Activated naive CD8-positive, alpha-beta T cell treated with anti-CD3 and anti-CD28 coated beads, Interleukin-2, amount 50 U/mL, for 24 hours (primary cell): ENCODE measurements around the gene DNASE1L2.
"Not testable (repeated sequence)": the region's sequence is repeated elsewhere in the genome, so short reads cannot be mapped to it uniquely, and the experiment has no call there.

ENCODE experiments used
- ATAC-seq: fragments of 150-1000 bp; cut with Tn5 transposase; one replicate; pipeline ENCODE4 v1.10.0; 2021
- DNase-seq: peaks from one replicate; pipeline ENCODE4 v3.0.0; 2021
- H3K27ac Mint-ChIP-seq: one replicate; pipeline ENCODE4 v1.8.0; 2021; ENCODE audit warnings: mild to moderate bottlenecking, mixed read lengths
- H3K27me3 Mint-ChIP-seq: one replicate; pipeline ENCODE4 v1.8.0; 2021; ENCODE audit warnings: mixed read lengths
- H3K36me3 Mint-ChIP-seq: one replicate; pipeline ENCODE4 v1.8.0; 2021; ENCODE audit warnings: low read depth, mixed read lengths
- H3K4me1 Mint-ChIP-seq: one replicate; pipeline ENCODE4 v1.8.0; 2021; ENCODE audit warnings: mixed read lengths
- H3K4me3 Mint-ChIP-seq: one replicate; pipeline ENCODE4 v1.8.0; 2021; ENCODE audit warnings: mild to moderate bottlenecking, moderate library complexity, mixed read lengths
- H3K9me3 Mint-ChIP-seq: one replicate; pipeline ENCODE4 v1.8.0; 2021; ENCODE audit warnings: mixed read lengths

DNASE1L2 gene

DNA sequence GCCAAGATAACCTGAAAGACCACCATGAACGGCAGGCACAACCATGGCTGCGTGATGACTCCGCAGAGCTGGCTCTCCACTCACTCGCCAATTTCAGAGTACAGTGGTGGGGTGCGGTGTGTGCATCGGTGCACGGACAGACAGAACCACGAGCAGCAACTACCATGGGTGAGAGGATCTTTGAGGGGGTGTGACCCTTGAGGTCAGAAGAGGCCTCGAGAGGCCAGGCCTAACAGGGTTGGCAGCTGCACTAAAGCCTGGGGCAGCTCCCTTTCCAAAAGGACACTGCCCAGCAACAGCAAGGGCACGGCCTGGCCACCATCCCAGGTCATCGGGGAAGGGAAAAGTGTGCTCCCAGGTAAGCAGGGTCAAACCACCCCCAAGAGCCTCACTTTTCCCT is 17.0 kb downstream of the DNASE1L2 start:
- Mint-ChIP-seq H3K27ac (no peak overlapping the region), H3K9me3 (no peaks in the 10 kb centered on the region), H3K36me3 (peaks cover 51% of the 10 kb centered on the region), H3K27me3 (no peaks in the 10 kb centered on the region), H3K4me1 (peaks cover 15% of the 10 kb centered on the region), H3K4me3 (peak overlapping the region; percentile 32)
- ATAC-seq (no peak), DNase-seq (no peak)

DNA sequence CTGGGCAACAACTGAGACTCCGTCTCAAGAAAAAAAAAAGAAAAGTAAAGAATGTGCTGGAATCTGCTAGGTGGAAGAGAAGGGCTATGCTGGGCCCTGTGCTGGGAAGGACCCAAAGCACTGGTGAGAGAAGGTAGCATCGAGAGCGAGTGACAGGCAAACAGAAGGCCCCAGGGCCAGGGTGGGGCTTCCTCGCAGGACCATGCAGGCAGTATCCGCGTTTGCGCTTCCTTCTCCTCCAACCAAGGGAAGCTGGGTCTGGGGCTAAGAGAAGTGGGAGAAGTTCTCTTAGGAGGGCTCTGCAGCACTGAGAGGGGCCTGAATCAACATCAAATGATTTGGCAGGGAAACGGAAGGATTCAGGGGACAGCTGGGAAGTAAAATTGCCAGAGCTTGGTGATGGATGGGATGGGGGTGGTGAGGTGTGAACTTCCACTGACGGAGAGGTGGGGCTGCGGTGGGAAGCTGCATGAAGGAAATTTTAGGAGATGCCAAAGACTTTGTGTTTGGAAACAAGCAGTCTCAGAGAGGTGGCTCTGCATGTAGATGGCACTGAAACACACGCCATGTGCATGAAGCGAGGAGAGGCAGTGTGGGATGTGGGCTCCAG is 20.4 kb downstream of the DNASE1L2 start:
- no peak for ATAC-seq
- Mint-ChIP-seq H3K4me3 (no peak overlapping the region), H3K4me1 (peaks cover 7% of the 10 kb centered on the region), H3K27ac (peak overlapping the region; percentile 27), H3K9me3 (no peaks in the 10 kb centered on the region), H3K36me3 (peaks cover 65% of the 10 kb centered on the region), H3K27me3 (no peaks in the 10 kb centered on the region)
- no peak for DNase-seq

DNA sequence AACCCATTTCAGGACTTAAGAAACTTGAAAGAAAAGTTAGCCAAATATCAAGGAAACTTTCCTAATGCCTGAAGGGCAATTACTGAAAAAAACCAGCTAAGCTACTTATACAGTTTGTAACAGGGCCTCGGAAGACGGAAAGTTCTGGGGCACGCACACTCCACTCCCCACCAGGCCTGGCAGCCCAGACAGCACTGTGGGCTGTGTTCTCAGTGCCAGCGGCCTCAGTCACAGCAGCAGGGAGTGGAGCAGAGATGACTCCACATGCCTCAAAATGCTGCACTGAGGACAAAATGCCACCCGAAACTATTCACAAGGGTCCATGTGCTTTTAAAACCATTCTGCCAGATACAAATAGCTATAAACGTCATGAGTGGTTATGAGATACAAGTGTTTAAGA is 21.5 kb downstream of the DNASE1L2 start:
- no peak overlapping the region for H3K4me3 Mint-ChIP-seq
- no peaks in the 10 kb centered on the region for H3K9me3 Mint-ChIP-seq
- H3K27ac Mint-ChIP-seq, result no peak overlapping the region
- no peaks in the 10 kb centered on the region for H3K27me3 Mint-ChIP-seq
- no peak for DNase-seq
- H3K36me3 Mint-ChIP-seq, result peaks cover 72% of the 10 kb centered on the region
- H3K4me1 Mint-ChIP-seq, result peaks cover 3% of the 10 kb centered on the region
- no peak for ATAC-seq

DNA sequence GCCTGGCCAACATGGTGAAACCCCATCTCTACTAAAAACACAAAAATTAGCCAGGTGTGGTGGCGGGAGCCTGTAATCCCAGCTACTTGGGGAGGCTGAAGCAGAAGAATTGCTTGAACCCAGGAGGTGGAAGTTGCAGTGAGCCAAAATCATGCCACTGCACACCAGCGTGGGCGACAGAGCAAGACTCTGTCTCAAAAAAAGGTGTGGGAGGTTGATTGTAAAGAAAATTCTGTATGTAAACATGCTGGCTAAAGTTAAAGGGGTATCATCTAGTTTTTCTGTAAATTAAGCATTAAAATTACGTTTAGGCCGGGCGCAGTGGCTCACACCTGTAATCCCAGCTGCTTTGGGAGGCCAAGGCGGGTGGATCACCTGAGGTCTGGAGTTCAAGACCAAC is 22.3 kb downstream of the DNASE1L2 start:
- not testable (repeated sequence) for ATAC-seq, H3K27me3 Mint-ChIP-seq, H3K9me3 Mint-ChIP-seq, DNase-seq, H3K4me3 Mint-ChIP-seq, H3K27ac Mint-ChIP-seq, H3K4me1 Mint-ChIP-seq
- H3K36me3 Mint-ChIP-seq, result peaks cover 68% of the 10 kb centered on the region

DNA sequence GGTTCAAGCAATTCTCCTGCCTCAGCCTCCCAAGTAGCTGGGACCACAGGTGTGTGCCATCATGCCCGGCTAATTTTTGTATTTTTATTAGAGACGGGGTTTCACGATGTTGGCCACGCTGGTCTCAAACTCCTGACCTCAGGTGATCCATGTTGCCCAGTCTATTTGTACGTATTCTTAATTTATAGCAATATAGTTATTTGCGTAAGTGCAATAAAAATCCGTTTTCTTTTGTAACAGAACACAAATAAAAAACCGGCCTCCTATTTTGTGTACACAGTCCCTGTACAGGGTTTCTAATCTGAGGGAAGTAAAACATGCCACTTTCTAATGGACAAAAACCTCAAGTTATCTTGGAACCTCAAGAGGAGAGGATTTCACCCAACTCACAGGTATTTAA is 24.0 kb downstream of the DNASE1L2 start:
- DNase-seq (no peak), ATAC-seq (no peak)
- H3K27me3 Mint-ChIP-seq, result no peaks in the 10 kb centered on the region
- no peaks in the 10 kb centered on the region for H3K9me3 Mint-ChIP-seq
- H3K4me3 Mint-ChIP-seq, result no peak overlapping the region
- H3K4me1 Mint-ChIP-seq, result peaks cover 16% of the 10 kb centered on the region
- peaks cover 73% of the 10 kb centered on the region for H3K36me3 Mint-ChIP-seq
- no peak overlapping the region for H3K27ac Mint-ChIP-seq

DNA sequence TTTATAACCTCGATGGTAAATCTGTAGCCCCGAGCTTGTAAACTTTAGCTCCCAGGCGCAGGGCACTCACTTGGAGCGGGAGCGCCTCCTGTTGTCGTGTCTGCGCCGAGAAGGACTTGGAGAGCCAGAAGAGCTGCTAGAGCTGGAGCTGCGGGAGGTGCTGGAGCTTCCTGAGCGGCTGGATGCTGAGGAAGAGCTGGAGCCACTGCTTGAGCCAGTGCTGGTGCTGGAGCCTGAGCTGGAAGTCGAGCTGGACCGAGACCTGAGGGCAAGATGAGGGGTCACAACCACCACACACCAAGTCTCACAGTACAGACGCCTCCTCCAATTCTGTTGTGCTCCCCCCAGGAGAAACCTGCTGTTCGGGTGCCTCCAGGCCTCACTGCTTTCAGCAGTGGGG is 26.8 kb downstream of the DNASE1L2 start:
- H3K9me3 Mint-ChIP-seq, DNase-seq, H3K27me3 Mint-ChIP-seq, ATAC-seq, H3K4me3 Mint-ChIP-seq: not testable (repeated sequence)
- peaks cover 35% of the 10 kb centered on the region for H3K4me1 Mint-ChIP-seq
- peak overlapping the region; percentile 31 for H3K27ac Mint-ChIP-seq
- H3K36me3 Mint-ChIP-seq, result peaks cover 67% of the 10 kb centered on the region

DNA sequence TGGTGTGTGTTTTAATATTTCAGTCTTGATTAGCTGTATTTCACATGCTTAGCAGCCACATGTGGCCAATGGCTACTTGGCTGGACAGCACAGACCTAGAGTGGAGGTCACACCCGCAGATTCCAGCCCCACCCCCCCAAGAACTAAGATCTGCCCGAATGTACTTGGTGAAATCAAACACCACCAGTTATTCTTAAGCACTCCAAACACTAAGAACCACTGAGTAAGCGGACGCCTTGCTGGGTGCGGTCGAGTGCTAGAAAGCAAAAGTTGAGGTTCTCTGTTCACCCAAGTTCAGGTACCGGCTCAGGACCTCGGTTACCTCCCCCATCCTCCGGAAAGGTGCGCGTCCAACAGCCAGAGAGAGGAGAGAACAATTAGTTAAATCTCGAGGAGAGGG is 30.6 kb downstream of the DNASE1L2 start:
- peak overlapping the region; percentile 89 for H3K4me3 Mint-ChIP-seq
- peaks cover 43% of the 10 kb centered on the region for H3K36me3 Mint-ChIP-seq
- not testable (repeated sequence) for H3K27me3 Mint-ChIP-seq, DNase-seq, H3K9me3 Mint-ChIP-seq, ATAC-seq
- peak overlapping the region; percentile 98 for H3K27ac Mint-ChIP-seq
- peaks cover 50% of the 10 kb centered on the region for H3K4me1 Mint-ChIP-seq

DNA sequence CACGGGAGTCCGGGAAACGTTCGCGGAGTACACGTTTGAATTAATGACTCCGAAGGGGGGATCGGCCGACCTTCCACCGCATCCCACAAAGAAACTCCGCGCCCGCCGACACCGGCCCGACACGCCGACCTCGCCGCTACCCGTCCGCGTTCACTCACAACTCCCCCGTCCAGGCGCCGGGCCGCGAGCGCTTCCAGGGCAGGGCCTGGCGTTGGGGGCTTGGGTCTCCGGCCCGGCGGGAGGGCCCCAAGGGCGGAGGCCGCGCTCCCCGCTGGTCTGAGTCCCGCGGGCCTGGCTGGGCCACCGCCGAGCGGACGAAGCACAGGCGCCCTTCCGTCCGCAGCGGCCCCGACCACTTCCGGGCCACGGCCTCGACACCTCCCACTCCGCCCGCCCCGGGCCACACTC is 31.3 kb downstream of the DNASE1L2 start:
- peaks cover 37% of the 10 kb centered on the region for H3K36me3 Mint-ChIP-seq
- peaks cover 50% of the 10 kb centered on the region for H3K4me1 Mint-ChIP-seq
- peak; percentile 65 for ATAC-seq

DNA sequence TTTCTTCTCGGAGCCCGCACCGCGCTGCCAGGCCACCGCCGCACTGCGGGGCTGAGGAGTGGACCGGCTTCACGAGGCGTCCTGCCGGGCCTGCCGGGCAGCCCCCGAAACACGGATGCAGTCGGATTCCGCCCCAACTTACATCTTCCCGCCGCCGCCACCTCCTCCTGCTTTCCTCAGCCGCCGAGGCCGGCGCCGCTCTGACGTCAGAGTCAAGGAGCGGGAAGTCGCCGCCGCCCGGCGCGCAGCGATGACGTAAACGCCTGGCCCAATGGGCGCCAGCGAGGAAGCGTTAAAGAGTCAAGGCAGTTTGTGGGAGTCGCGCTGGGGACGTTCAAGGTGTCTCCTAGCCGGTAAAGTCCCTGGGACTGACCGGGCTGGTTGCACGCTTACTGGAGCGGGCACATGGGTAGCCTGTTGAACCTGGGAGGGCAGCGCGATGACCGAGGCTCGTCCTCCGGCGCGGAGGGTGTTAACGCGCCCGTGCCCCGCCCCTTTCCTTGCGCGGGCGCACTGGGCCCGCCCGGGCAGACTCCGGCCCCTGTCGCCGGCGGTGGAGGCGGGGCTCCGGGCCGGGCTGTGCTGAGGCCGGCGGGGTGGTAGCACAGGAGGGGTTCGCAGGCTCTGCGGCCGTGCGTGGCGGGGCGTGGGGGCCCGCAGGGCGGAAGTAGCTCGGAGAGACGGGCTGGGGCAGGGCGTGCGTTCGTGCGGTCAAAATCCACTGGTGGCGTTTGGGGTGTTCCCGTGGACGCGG is 31.8 kb downstream of the DNASE1L2 start, which contains the start of gene RNPS1:
RNPS1 (minus strand) TSS at position 214 of the 754 bp plus-strand sequence. CDS start 3,483 bp downstream, outside the sequence.
- ATAC-seq (peak; percentile 90), DNase-seq (peak; percentile 98)
- peaks cover 32% of the 10 kb centered on the region for H3K36me3 Mint-ChIP-seq
- H3K4me1 Mint-ChIP-seq, result peaks cover 46% of the 10 kb centered on the region
- no peaks in the 10 kb centered on the region for H3K9me3 Mint-ChIP-seq
- H3K4me3 Mint-ChIP-seq, result peak within 1 kb of the TSS; percentile 89
- H3K27me3 Mint-ChIP-seq, result no peaks in the 10 kb centered on the region
- peak within 1 kb of the TSS; percentile 98 for H3K27ac Mint-ChIP-seq

More for the DNA sequence above, 31.3 kb downstream of the DNASE1L2 start:
- peak overlapping the region; percentile 98 for H3K27ac Mint-ChIP-seq
- DNase-seq, H3K9me3 Mint-ChIP-seq, H3K27me3 Mint-ChIP-seq: not testable (repeated sequence)
- peak overlapping the region; percentile 89 for H3K4me3 Mint-ChIP-seq

DNA sequence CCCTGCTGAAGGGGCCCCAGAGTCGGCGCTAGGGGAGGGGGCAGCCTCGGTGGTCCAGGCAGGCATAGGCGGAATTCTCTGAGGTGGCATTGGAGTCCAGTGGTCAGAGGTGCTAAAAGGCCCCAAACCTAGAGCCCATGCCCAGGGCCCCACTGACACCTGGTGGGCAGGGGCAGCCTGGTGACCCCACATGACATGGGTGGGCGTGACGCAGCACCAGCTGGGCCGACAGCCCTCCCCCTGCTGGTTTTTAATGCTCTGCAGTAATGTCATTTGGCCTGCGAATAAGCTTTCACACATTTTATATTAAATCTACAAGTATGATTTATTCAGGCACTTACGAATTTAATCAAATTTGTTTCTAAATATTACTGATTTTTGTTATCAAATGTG is 33.8 kb downstream of the DNASE1L2 start:
- peaks cover 22% of the 10 kb centered on the region for H3K36me3 Mint-ChIP-seq
- H3K4me3 Mint-ChIP-seq, result no peak overlapping the region

DNA sequence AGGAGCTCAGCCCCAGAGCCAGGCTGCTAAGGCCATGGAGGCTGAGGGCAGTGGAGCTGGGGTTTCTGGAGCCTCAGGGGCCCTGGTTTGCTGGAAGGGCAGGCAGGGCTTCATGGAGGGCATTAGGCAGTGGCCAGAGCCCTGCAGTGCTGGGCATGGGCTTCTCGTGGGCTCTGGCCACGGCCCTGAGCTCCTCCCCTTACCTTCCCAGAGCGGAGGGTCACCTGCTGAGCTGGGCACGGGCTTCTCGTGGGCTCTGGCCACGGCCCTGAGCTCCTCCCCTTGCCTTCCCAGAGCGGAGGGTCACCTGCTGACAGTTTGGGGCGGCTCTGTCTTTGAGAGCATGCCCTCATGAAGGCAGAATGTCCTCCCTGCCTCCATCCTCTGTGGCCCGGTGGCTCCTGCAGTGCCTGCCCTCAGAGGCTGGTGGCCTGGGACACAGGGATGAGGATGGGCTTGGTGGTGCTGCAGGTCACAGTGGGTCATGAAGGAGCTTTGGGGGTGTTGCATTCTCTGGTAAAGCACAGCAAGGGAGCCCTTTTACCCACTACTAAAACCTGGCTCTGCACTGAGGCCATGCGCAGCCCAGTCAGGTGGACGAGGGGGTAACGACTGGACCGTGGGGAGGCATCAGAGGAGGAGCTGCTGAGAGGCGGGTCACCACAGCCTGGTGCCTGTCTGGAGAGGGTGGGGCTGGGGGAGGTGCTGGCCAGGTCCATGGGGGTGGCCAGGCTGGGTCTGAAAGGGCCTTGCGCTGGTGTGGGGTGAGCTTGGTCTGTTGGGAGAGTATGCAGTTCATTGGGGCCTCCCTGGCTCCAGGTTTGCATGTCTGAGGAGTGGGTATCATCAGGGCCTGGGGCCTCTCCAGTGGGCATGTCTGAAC is 34.6 kb downstream of the DNASE1L2 start:
- Mint-ChIP-seq H3K27me3 (no peaks in the 10 kb centered on the region), H3K4me3 (no peak overlapping the region), H3K36me3 (peaks cover 16% of the 10 kb centered on the region), H3K9me3 (no peaks in the 10 kb centered on the region), H3K4me1 (peaks cover 30% of the 10 kb centered on the region), H3K27ac (no peak overlapping the region)
- no peak for ATAC-seq
- DNase-seq, result no peak

More for the DNA sequence above, 33.8 kb downstream of the DNASE1L2 start:
- Mint-ChIP-seq H3K27ac (no peak overlapping the region), H3K9me3 (no peaks in the 10 kb centered on the region), H3K27me3 (no peaks in the 10 kb centered on the region), H3K4me1 (peaks cover 38% of the 10 kb centered on the region)
- no peak for ATAC-seq
- DNase-seq, result no peak

DNA sequence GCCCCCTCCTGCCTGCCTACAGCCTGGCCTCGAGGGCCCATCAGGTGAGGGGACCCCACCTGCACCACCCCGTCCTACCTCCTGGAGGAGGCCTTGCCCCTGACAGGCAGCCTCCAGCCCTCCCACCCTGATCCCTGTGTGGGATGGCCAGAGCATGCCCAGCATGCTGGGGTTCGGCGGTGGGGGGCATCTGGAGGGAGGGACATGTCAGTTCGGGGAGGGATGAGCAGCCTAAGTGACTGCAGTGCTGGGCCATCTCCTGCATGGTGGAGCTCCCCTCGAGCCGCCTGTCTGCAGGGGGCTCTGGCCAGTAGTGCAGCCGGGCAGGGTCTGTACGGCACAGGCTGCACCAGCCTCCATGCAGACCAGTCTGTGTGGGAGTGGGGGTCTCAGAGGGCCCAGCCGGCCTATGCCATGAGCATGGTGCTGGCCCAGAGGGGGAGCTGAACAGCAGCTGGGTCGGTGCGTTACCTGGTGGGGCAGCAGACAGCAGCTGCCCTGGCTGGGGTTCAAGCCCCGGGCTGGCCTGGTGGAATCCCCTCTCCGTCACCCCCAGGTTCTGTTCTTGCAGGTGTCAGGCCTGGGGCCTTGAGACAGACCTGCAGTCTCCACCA is 35.7 kb downstream of the DNASE1L2 start:
- DNase-seq, result no peak
- ATAC-seq, result no peak
- Mint-ChIP-seq H3K4me1 (peaks cover 19% of the 10 kb centered on the region), H3K4me3 (no peak overlapping the region), H3K36me3 (peaks cover 6% of the 10 kb centered on the region), H3K27ac (no peak overlapping the region), H3K9me3 (no peaks in the 10 kb centered on the region), H3K27me3 (no peaks in the 10 kb centered on the region)

DNA sequence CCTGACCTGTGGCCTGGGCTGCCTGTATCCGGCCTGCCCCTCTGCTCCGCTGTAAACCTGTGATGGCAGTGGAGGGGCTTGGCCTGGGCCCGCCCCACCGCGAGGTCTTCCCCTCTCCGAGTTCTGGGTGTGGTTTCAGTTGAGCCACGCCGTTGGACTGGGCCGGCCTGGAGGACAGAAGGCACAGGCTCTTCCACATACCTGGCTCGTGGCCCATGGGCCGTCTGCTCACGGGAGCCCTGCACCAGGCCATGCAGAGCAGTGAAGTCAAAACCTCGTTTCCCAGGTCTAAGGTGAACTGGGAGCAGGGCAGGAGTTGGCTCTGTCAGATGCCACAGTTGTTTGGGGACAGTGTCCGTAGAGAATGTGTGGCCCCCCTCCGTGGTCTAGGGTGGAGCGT is 37.2 kb downstream of the DNASE1L2 start:
- Mint-ChIP-seq H3K4me1 (peaks cover 14% of the 10 kb centered on the region), H3K27me3 (no peaks in the 10 kb centered on the region), H3K27ac (no peak overlapping the region), H3K9me3 (no peaks in the 10 kb centered on the region), H3K4me3 (no peak overlapping the region), H3K36me3 (no peaks in the 10 kb centered on the region)
- no peak for DNase-seq
- no peak for ATAC-seq

DNA sequence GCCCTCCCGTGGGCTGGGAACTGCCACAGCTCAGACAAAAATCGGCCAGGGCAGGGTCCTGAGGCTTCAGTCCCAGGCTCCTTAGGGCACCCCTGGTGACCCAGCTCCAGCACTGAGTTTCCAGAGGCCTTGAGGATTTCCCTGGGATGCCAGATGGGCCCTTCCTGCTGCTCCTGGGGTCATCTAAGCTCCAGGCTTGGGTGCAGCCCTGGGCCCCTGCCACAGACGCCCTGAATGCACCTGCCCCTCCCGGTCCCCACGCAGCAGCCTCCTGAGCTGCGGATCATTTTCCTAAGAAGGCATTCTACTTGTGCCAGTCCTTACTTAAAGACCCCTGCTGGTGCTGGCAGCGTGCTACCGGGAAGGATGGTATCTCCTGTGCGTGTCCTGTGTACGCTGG is 37.7 kb downstream of the DNASE1L2 start:
- no peaks in the 10 kb centered on the region for H3K27me3 Mint-ChIP-seq
- no peak for DNase-seq
- no peak for ATAC-seq
- H3K9me3 Mint-ChIP-seq, result no peaks in the 10 kb centered on the region
- H3K4me1 Mint-ChIP-seq, result peaks cover 10% of the 10 kb centered on the region
- no peaks in the 10 kb centered on the region for H3K36me3 Mint-ChIP-seq
- H3K4me3 Mint-ChIP-seq, result no peak overlapping the region
- no peak overlapping the region for H3K27ac Mint-ChIP-seq
